ENCODE results near the gene ZNF598.

Gene ZNF598

DNA sequence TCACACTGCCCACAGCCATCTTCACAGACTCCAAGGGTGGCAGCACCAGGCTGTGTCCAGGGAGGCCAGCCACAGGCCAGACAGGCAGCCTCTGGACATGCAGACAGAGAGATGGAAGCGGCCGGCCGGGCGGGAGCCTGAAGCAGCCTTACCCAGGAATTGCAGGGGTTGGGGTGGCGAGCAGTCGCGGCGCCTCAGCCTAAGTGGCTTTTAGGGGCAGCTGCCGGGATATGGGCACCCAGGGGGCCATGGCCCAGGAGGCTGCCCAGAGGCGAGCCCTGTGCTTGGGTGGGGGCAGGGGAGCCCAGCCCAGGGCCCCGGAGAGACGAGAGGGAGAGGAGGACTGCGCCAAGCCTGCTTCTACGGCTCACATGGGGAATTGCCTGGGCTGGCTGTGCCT lies 15.6 kb upstream of the ZNF598 start:
- Histone ChIP-seq H3K9ac (ENCODE audit: low read depth, low read length) (no peak overlapping the region), H3K79me2 (ENCODE audit: insufficient read depth, low read length) (no peaks in the 10 kb centered on the region), H3K27me3 (ENCODE audit: insufficient read depth, low read length, poor library complexity) (peaks cover 33% of the 10 kb centered on the region), H3K4me3 (ENCODE audit: low read depth in 1 of 2, low read length in 2 of 2) (no peak overlapping the region), H3K4me1 (ENCODE audit: insufficient read depth, low read length) (peaks cover 20% of the 10 kb centered on the region), H3K27ac (ENCODE audit: low read length) (no peak overlapping the region), H2AFZ (ENCODE audit: low read depth, low read length) (no peak overlapping the region), H3K4me2 (ENCODE audit: insufficient read depth, low read length) (no peak overlapping the region), H3K9me3 (ENCODE audit: insufficient read depth, low read length, severe bottlenecking) (no peaks in the 10 kb centered on the region), H3K36me3 (ENCODE audit: insufficient read depth, low read length) (no peaks in the 10 kb centered on the region), H4K20me1 (ENCODE audit: insufficient read depth, low read length) (peaks cover 7% of the 10 kb centered on the region)
- no peak for ATAC-seq (ENCODE audit: insufficient read depth, low read depth)
- DNase-seq: no peak
- TF ChIP-seq, protein P1, sequence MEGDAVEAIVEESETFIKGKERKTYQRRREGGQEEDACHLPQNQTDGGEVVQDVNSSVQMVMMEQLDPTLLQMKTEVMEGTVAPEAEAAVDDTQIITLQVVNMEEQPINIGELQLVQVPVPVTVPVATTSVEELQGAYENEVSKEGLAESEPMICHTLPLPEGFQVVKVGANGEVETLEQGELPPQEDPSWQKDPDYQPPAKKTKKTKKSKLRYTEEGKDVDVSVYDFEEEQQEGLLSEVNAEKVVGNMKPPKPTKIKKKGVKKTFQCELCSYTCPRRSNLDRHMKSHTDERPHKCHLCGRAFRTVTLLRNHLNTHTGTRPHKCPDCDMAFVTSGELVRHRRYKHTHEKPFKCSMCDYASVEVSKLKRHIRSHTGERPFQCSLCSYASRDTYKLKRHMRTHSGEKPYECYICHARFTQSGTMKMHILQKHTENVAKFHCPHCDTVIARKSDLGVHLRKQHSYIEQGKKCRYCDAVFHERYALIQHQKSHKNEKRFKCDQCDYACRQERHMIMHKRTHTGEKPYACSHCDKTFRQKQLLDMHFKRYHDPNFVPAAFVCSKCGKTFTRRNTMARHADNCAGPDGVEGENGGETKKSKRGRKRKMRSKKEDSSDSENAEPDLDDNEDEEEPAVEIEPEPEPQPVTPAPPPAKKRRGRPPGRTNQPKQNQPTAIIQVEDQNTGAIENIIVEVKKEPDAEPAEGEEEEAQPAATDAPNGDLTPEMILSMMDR (IDR thresholded peaks at IDR 0.05; ENCODE audit: borderline replicate concordance, extremely low read depth, low read length, poor library complexity, severe bottlenecking): no peak
- TF ChIP-seq EZH2 (IDR thresholded peaks at IDR 0.05; ENCODE audit: borderline replicate concordance, low read depth, low read length, severe bottlenecking): no peak

DNA sequence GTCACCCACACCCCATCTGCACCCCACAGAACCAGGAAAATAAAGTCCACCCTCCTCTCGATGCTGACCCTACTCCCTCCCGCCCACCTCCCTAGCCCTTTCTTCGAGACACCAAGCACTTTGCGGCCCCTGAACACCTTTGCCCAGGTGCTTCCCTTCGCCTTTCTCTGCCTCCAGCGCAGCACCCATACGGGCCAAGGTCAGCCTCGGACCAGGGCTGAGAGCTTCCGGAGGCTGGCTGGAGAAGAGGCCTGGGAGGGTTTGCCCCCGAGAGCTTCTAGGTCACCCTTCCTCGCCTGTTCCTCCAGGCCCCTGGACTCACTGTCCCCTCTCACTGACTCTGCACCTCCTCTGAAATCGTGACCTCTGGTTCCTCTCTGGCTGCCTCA lies 14.4 kb upstream of the ZNF598 start:
- H4K20me1 ChIP-seq (ENCODE audit: insufficient read depth, low read length): peaks cover 7% of the 10 kb centered on the region
- H3K79me2 ChIP-seq (ENCODE audit: insufficient read depth, low read length): no peaks in the 10 kb centered on the region
- H3K9ac ChIP-seq (ENCODE audit: low read depth, low read length): no peak overlapping the region; the same call in 1 of the 2 replicates
- H3K36me3 ChIP-seq (ENCODE audit: insufficient read depth, low read length): no peaks in the 10 kb centered on the region
- DNase-seq: no peak
- no peak for ATAC-seq (ENCODE audit: insufficient read depth, low read depth)
- H3K27ac ChIP-seq (ENCODE audit: low read length): no peak overlapping the region
- no peak overlapping the region for H3K4me3 ChIP-seq (ENCODE audit: low read depth in 1 of 2, low read length in 2 of 2)
- peaks cover 32% of the 10 kb centered on the region for H3K27me3 ChIP-seq (ENCODE audit: insufficient read depth, low read length, poor library complexity)
- TF ChIP-seq, protein P1 (IDR thresholded peaks at IDR 0.05; ENCODE audit: borderline replicate concordance, extremely low read depth, low read length, poor library complexity, severe bottlenecking): no peak
- TF ChIP-seq EZH2 (IDR thresholded peaks at IDR 0.05; ENCODE audit: borderline replicate concordance, low read depth, low read length, severe bottlenecking): no peak
- no peak overlapping the region for H2AFZ ChIP-seq (ENCODE audit: low read depth, low read length)
- H3K9me3 ChIP-seq (ENCODE audit: insufficient read depth, low read length, severe bottlenecking): no peaks in the 10 kb centered on the region
- H3K4me2 ChIP-seq (ENCODE audit: insufficient read depth, low read length): no peak overlapping the region
- H3K4me1 ChIP-seq (ENCODE audit: insufficient read depth, low read length): peaks cover 20% of the 10 kb centered on the region

DNA sequence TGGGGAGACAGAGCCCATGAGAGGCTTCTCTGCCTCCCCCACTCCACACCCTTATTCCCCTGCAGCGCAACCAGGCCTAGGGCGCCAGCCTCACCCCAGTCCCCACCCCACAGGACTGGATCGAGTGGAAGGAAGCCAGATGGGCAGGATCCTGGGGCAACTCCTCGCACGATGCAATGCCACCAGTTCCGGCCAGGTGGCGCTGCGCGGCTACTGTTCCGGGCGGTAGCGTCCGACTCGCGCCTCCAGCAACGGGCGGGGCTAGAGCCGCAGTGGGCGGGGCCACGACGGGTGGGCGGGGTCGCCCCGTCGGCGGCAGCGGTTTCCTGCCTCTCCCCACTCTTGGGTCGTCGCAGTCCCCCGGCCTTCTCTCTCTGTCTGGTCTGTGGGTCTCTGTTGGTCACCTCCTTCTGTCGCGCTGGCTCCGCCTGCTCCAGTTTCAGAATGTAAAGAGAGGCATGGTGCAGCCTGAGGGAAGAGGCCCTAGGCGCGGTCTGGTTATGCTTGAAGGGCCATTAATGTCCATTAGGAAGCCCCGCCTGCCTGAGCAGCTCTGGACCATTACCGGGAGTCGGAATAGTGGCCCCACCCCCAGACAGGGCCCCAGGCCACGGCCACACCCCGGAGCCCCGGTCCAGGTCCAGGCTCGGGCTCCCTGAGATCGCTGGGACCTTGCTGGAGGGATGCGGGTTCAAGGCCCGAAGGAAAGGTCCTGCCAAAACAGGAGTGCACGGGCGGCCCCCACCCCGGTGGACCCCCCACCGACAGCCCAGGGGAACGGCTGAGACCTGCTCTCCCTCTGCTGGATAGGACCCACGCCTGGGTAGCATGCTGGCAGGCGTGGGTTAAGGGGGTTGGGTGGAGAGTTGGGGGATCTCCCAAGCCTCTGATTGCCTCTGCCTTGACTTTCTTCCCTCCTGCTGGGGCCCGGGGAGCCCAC lies 13.7 kb upstream of the ZNF598 start:
- Histone ChIP-seq H3K9ac (ENCODE audit: low read depth, low read length) (peak overlapping the region; percentile 51), H3K27ac (ENCODE audit: low read length) (peak overlapping the region; percentile 75)

More for the DNA sequence above, 13.7 kb upstream of the ZNF598 start:
- Histone ChIP-seq H4K20me1 (ENCODE audit: insufficient read depth, low read length) (peaks cover 5% of the 10 kb centered on the region), H3K79me2 (ENCODE audit: insufficient read depth, low read length) (no peaks in the 10 kb centered on the region), H3K27me3 (ENCODE audit: insufficient read depth, low read length, poor library complexity) (peaks cover 25% of the 10 kb centered on the region), H3K36me3 (ENCODE audit: insufficient read depth, low read length) (no peaks in the 10 kb centered on the region), H2AFZ (ENCODE audit: low read depth, low read length) (peak overlapping the region; percentile 95), H3K4me3 (ENCODE audit: low read depth in 1 of 2, low read length in 2 of 2) (peak overlapping the region in 1 of 2 experiments; percentile 53; a peak in 2 of 4 replicates), H3K9me3 (ENCODE audit: insufficient read depth, low read length, severe bottlenecking) (no peaks in the 10 kb centered on the region), H3K4me2 (ENCODE audit: insufficient read depth, low read length) (peak overlapping the region; percentile 84), H3K4me1 (ENCODE audit: insufficient read depth, low read length) (peaks cover 20% of the 10 kb centered on the region)
- ATAC-seq (ENCODE audit: insufficient read depth, low read depth): peak; percentile 86
- no peak for TF ChIP-seq EZH2 (IDR thresholded peaks at IDR 0.05; ENCODE audit: borderline replicate concordance, low read depth, low read length, severe bottlenecking)
- TF ChIP-seq, protein P1 (IDR thresholded peaks at IDR 0.05; ENCODE audit: borderline replicate concordance, extremely low read depth, low read length, poor library complexity, severe bottlenecking): peak; percentile 98
- DNase-seq: peak; percentile 95

All from DND-41 (cell line).